Endothelial cell of umbilical vein (primary cell): ENCODE measurements around the gene HK1. TPM values are rescaled to one million over a fixed set of nuclear protein-coding genes. Genes with fewer than 3 reads are reported as not detected.

Experiments used
- BruUV-seq: library from RNA; stranded (reverse); fragments of 400-500 nt; replicated peaks from 2 replicates; lab custom pipeline; 2021; lab: Mats Ljungman, UMichigan
- CTCF ChIA-PET: fragments of 300-600, 350-600 bp; sonication (Branson Sonifier 250); formaldehyde crosslinking; loops from one replicate; lab custom pipeline; 2021; ENCODE audit warnings: antibody characterized with exemption, inconsistent platforms; lab: Charles Lee
- POLR2A ChIA-PET: fragments of 300-600, 350-600 bp; sonication (Branson Sonifier 250); formaldehyde crosslinking; loops from one replicate; lab custom pipeline; 2021; ENCODE audit warnings: antibody characterized with exemption, inconsistent platforms; lab: Charles Lee
- DNase-seq: peaks from one replicate; pipeline ENCODE4 v3.0.0-alpha.2; 2011; ENCODE audit warnings: low read depth, low spot score
- FAIRE-seq: peaks from 2 replicates; lab custom pipeline; 2011; peaks lifted over from hg19 to GRCh38; lab: Jason Lieb, UNC
- H2AFZ ChIP-seq: 2 replicates; pipeline ENCODE4 v1.6.0; 2012; ENCODE audit warnings: low read depth, low read length, control low read depth, inconsistent platforms
- H3K27ac ChIP-seq: 2 replicates; pipeline ENCODE4 v1.5.1; 2011; ENCODE audit warnings: low read depth, mild to moderate bottlenecking, control low read depth, low read length, moderate library complexity; ENCODE audit not compliant: insufficient read depth
- H3K27me3 ChIP-seq, 2 experiments: 2 replicates each; pipeline versions ENCODE4 v1.6.0 to v1.6.1; 2011; ENCODE audit warnings: low read length in 2 of 2, mixed read lengths in 1 of 2; ENCODE audit not compliant: control insufficient read depth in 2 of 2, insufficient read depth in 2 of 2
- H3K36me3 ChIP-seq, 2 experiments: 2 replicates in 1 of 2; 3 replicates in 1 of 2; pipeline ENCODE4 v1.5.1; 2011; ENCODE audit warnings: low read length in 2 of 2, mild to moderate bottlenecking in 1 of 2, moderate library complexity in 1 of 2; ENCODE audit not compliant: control insufficient read depth in 2 of 2, insufficient read depth in 2 of 2; ENCODE audit errors: extremely low read depth in 1 of 2
- H3K4me1 ChIP-seq: 3 replicates; pipeline ENCODE4 v1.5.1; 2011; ENCODE audit warnings: mild to moderate bottlenecking, low read length; ENCODE audit not compliant: control insufficient read depth, insufficient read depth; ENCODE audit errors: extremely low read depth
- H3K4me2 ChIP-seq: 2 replicates; pipeline ENCODE4 v1.6.1; 2011; ENCODE audit warnings: low read length, control low read depth, mixed read lengths; ENCODE audit not compliant: insufficient read depth
- H3K4me3 ChIP-seq, 3 experiments: fragments of 200-600 bp in 1 of 3; sonication (generic), shearing (Covaris generic) in 1 of 3; replicated peaks in 1 of 3; 2 replicates each; pipeline ENCODE4 v1.5.1; 2011 to 2016; ENCODE audit warnings: control low read depth in 3 of 3, low read length in 3 of 3, mild to moderate bottlenecking in 2 of 3, inconsistent platforms in 1 of 3, low read depth in 1 of 3, moderate library complexity in 1 of 3; ENCODE audit not compliant: insufficient read depth in 1 of 3
- H3K79me2 ChIP-seq: 2 replicates; pipeline ENCODE4 v1.6.0; 2012; ENCODE audit warnings: low read length, inconsistent platforms; ENCODE audit not compliant: control insufficient read depth, insufficient read depth
- H3K9ac ChIP-seq: replicated peaks from 2 replicates; pipeline ENCODE3; 2011; ENCODE audit warnings: low read length, control low read depth; ENCODE audit not compliant: insufficient read depth; ENCODE audit errors: extremely low read depth
- H3K9me1 ChIP-seq: replicated peaks from 3 replicates; pipeline ENCODE4 v1.6.0; 2011; ENCODE audit warnings: mild to moderate bottlenecking, low read length; ENCODE audit not compliant: control insufficient read depth, insufficient read depth; ENCODE audit errors: extremely low read depth
- H3K9me3 ChIP-seq: replicated peaks from 2 replicates; pipeline ENCODE4 v1.5.1; 2012; ENCODE audit warnings: low read length, inconsistent platforms; ENCODE audit not compliant: control insufficient read depth, insufficient read depth
- H4K20me1 ChIP-seq: replicated peaks from 2 replicates; pipeline ENCODE3; 2011; ENCODE audit warnings: mild to moderate bottlenecking, low read length; ENCODE audit not compliant: control insufficient read depth, insufficient read depth; ENCODE audit errors: extremely low read depth
- CTCF ChIP-seq, 2 donors: IDR thresholded peaks; 1 replicate in 1 of 2; 2 replicates in 1 of 2; pipeline ENCODE4 v1.5.1; 2011; ENCODE audit warnings: low read length in 2 of 2, mild to moderate bottlenecking in 2 of 2, moderate library complexity in 2 of 2, control low read depth in 1 of 2, inconsistent platforms in 1 of 2, low read depth in 1 of 2; ENCODE audit not compliant: insufficient read depth in 1 of 2; ENCODE audit errors: extremely low read depth in 1 of 2
- EZH2 ChIP-seq: IDR thresholded peaks from 2 replicates; pipeline ENCODE4 v1.6.1; 2012; ENCODE audit warnings: borderline replicate concordance, low read depth, mild to moderate bottlenecking, moderate library complexity, low read length, inconsistent platforms; ENCODE audit not compliant: severe bottlenecking
- FOS ChIP-seq: IDR thresholded peaks from 2 replicates; pipeline ENCODE4 v1.6.1; 2011; ENCODE audit warnings: mild to moderate bottlenecking, low read length, moderate library complexity, borderline replicate concordance; ENCODE audit not compliant: insufficient read depth
- GATA2 ChIP-seq: IDR thresholded peaks from 2 replicates; pipeline ENCODE4 v1.7.0; 2011; ENCODE audit warnings: low read depth, mild to moderate bottlenecking, moderate library complexity, mixed read lengths, low read length; ENCODE audit not compliant: insufficient read length, insufficient read depth
- JUN ChIP-seq: IDR thresholded peaks from 2 replicates; pipeline ENCODE4 v1.6.1; 2011; ENCODE audit warnings: borderline replicate concordance, low read depth; ENCODE audit not compliant: insufficient read length, insufficient read depth
- MAX ChIP-seq: IDR thresholded peaks from 2 replicates; pipeline ENCODE4 v1.6.1; 2011; ENCODE audit not compliant: insufficient read depth, insufficient read length
- MYC ChIP-seq: IDR thresholded peaks from one replicate; pipeline ENCODE4 v1.6.1; 2011; ENCODE audit warnings: mild to moderate bottlenecking, low read depth, low read length
- POLR2A ChIP-seq: IDR thresholded peaks from 2 replicates; pipeline ENCODE4 v1.6.1; 2012; ENCODE audit warnings: low read depth, mild to moderate bottlenecking, control low read depth, low read length
- POLR2AphosphoS5 ChIP-seq: IDR thresholded peaks from 2 replicates; pipeline ENCODE4 v1.6.1; 2012; ENCODE audit warnings: low read depth, mild to moderate bottlenecking, control low read depth, low read length, moderate library complexity; ENCODE audit not compliant: insufficient read depth
- dilution Hi-C: fragments of 300-500 bp; cut with MboI; formaldehyde crosslinking; loops from one replicate; pipeline ENCODE4 v1.15.0; 2019; ENCODE audit warnings: low sequenced_read_pairs; ENCODE audit not compliant: extremely low pct_ligation_motif_present
- intact Hi-C: fragments of 100-400 bp; cut with micrococcal nuclease; formaldehyde crosslinking; loops from one replicate; pipeline ENCODE4 v1.10.0; 2022
- polyA plus RNA-seq, 4 experiments: library from polyadenylated mRNA; depleted of rRNA in 3 of 4; stranded (reverse) in 3 of 4; unstranded in 1 of 4; fragments of >200 nt; gene quantifications; 2 replicates each; pipeline versions ENCODE4 v1.2.1 to v1.2.3, GENCODE V29; 2011 to 2012; ENCODE audit warnings: missing spikeins in 1 of 4
- total RNA-seq: library from RNA; stranded (reverse); gene quantifications from 2 replicates; pipeline ENCODE4 v1.2.3, GENCODE V29; 2021

HK1 gene
- total and polyA plus RNA-seq, 2 donors (not counting 3 experiments of a cell fraction or from before 2014, with no cell fraction given): 50.8 to 121 TPM

GRCh38 chr10:69366738-69367137 is 88.4 kb downstream of the HK1 start:
- DNase-seq (no peak), FAIRE-seq (no peak)
- Histone ChIP-seq H2AFZ (no peak overlapping the region), H3K27me3 (no peaks in the 10 kb centered on the region), H3K36me3 (peaks cover 5 to 21% of the 10 kb centered on the region in 2 experiments), H3K4me1 (peaks cover 13% of the 10 kb centered on the region), H3K9me3 (no peaks in the 10 kb centered on the region), H3K27ac (no peak overlapping the region), H3K4me2 (no peak overlapping the region), H3K9me1 (no peaks in the 10 kb centered on the region), H3K79me2 (peaks cover 8% of the 10 kb centered on the region), H3K9ac (no peak overlapping the region), H3K4me3 (no peak overlapping the region), H4K20me1 (no peaks in the 10 kb centered on the region)
- no TSS peak for BruUV-seq
- ChIA-PET CTCF (no interaction called here), POLR2A (no interaction called here)
- dilution Hi-C loops: loop anchor here (10.0 kb wide), 1 partner anchor 52 kb away; no protein-coding TSS in a partner anchor
- intact Hi-C loops: no loop called here
- TF ChIP-seq EZH2: no peak
- TF ChIP-seq GATA2: no peak
- no peak for TF ChIP-seq MAX
- TF ChIP-seq MYC: no peak

GRCh38 chr10:69367469-69367868 is 89.2 kb downstream of the HK1 start:
- no peak overlapping the region for H3K27ac ChIP-seq
- dilution Hi-C loops: loop anchor here (10.0 kb wide), 1 partner anchor 53 kb away; no protein-coding TSS in a partner anchor
- FAIRE-seq: no peak
- no peak overlapping the region for H3K4me3 ChIP-seq
- no peaks in the 10 kb centered on the region for H3K9me1 ChIP-seq
- no peaks in the 10 kb centered on the region for H3K27me3 ChIP-seq
- peaks cover 5 to 21% of the 10 kb centered on the region in 2 experiments for H3K36me3 ChIP-seq
- CTCF ChIA-PET: no interaction called here
- no peaks in the 10 kb centered on the region for H3K9me3 ChIP-seq
- H3K9ac ChIP-seq: no peak overlapping the region
- peaks cover 8% of the 10 kb centered on the region for H3K79me2 ChIP-seq
- TF ChIP-seq MYC (no peak), MAX (no peak), GATA2 (no peak), CTCF (IDR thresholded peaks at IDR 0.05; ENCODE audit: extremely low read depth in 1 of 2, insufficient read depth in 1 of 2, low read depth in 1 of 2, low read length in 2 of 2) (no peak), POLR2A (no peak), FOS (no peak), EZH2 (no peak), JUN (no peak), POLR2AphosphoS5 (no peak)
- H2AFZ ChIP-seq: no peak overlapping the region
- H4K20me1 ChIP-seq: no peaks in the 10 kb centered on the region
- H3K4me1 ChIP-seq: peaks cover 6% of the 10 kb centered on the region
- H3K4me2 ChIP-seq: no peak overlapping the region
- no TSS peak for BruUV-seq
- intact Hi-C loops: no loop called here
- no peak for DNase-seq
- POLR2A ChIA-PET: no interaction called here
